Measurements from ENCODE around the gene UNC93B1.

The UNC93B1 gene

GRCh38 chr11:68049509-68050370 is 45.8 kb upstream of the UNC93B1 start:
- no peak overlapping the region for H3K4me3 ChIP-seq (replicated peaks in 1 of 2; ENCODE audit: low read depth in 2 of 2, low read length in 2 of 2)
- TF ChIP-seq CTCF (IDR thresholded peaks at IDR 0.05; ENCODE audit: low read depth, low read length), result no peak
- peak in 1 of 2 donors; percentile 39 for DNase-seq (ENCODE audit: low read depth in 2 of 2)

GRCh38 chr11:68048681-68049508 is 45.0 kb upstream of the UNC93B1 start:
- no peak for TF ChIP-seq CTCF (IDR thresholded peaks at IDR 0.05; ENCODE audit: low read depth, low read length)
- no peak overlapping the region for H3K4me3 ChIP-seq (replicated peaks in 1 of 2; ENCODE audit: low read depth in 2 of 2, low read length in 2 of 2)
- no peak for DNase-seq (ENCODE audit: low read depth in 2 of 2)

GRCh38 chr11:68047437-68048290 is 43.8 kb upstream of the UNC93B1 start:
- TF ChIP-seq CTCF (IDR thresholded peaks at IDR 0.05; ENCODE audit: low read depth, low read length), result no peak
- no peak overlapping the region for H3K4me3 ChIP-seq (replicated peaks in 1 of 2; ENCODE audit: low read depth in 2 of 2, low read length in 2 of 2)
- no peak for DNase-seq (ENCODE audit: low read depth in 2 of 2)

- no peak for TF ChIP-seq CTCF (IDR thresholded peaks at IDR 0.05; ENCODE audit: low read depth, low read length)
- DNase-seq (ENCODE audit: low read depth in 2 of 2), result no peak
- H3K4me3 ChIP-seq (replicated peaks in 1 of 2; ENCODE audit: low read depth in 2 of 2, low read length in 2 of 2), result no peak overlapping the region
Measured at GRCh38 chr11:68044898-68045351, 41.0 kb upstream of the UNC93B1 start.

GRCh38 chr11:68044145-68044813 is 40.4 kb upstream of the UNC93B1 start:
- DNase-seq (ENCODE audit: low read depth in 2 of 2), result no peak
- no peak for TF ChIP-seq CTCF (IDR thresholded peaks at IDR 0.05; ENCODE audit: low read depth, low read length)
- H3K4me3 ChIP-seq (replicated peaks in 1 of 2; ENCODE audit: low read depth in 2 of 2, low read length in 2 of 2), result no peak overlapping the region

Measured in cardiac fibroblast (primary cell).